GM19023 (cell line): ENCODE data around the gene IRF7.

Experiments
- ATAC-seq: cut with Tn5 transposase; IDR thresholded peaks from one replicate; pipeline ENCODE4 v1.9.1; 2021; ENCODE audit warnings: mild to moderate bottlenecking, moderate library complexity; ENCODE audit not compliant: unreplicated experiment

Gene IRF7

GRCh38 chr11:641806-642370 is 26.1 kb upstream of the IRF7 start:
- no peak for ATAC-seq

GRCh38 chr11:640021-640706 is 24.4 kb upstream of the IRF7 start:
- no peak for ATAC-seq

- no peak for ATAC-seq
These were observed 23.7 kb upstream of the IRF7 start for GRCh38 chr11:639332-639955.

- ATAC-seq = no peak
These were observed 23.0 kb upstream of the IRF7 start for GRCh38 chr11:638631-639331.

GRCh38 chr11:637593-638521 is 22.1 kb upstream of the IRF7 start:
- no peak for ATAC-seq

- no peak for ATAC-seq
These were observed 21.5 kb upstream of the IRF7 start for GRCh38 chr11:637333-637592.

GRCh38 chr11:636511-637332 is 21.0 kb upstream of the IRF7 start, which contains the start of gene DRD4:
Gene DRD4, plus strand, starts transcription at chr11:637269. Its CDS starts 36 bp downstream, at chr11:637305.
- ATAC-seq = no peak

- ATAC-seq = no peak
These were observed 20.3 kb upstream of the IRF7 start for GRCh38 chr11:635945-636510.

GRCh38 chr11:630871-631270 is 15.1 kb upstream of the IRF7 start:
- no peak for ATAC-seq

GRCh38 chr11:629237-629583 is 13.5 kb upstream of the IRF7 start:
- ATAC-seq = no peak

- ATAC-seq = no peak
These were observed 12.3 kb upstream of the IRF7 start for GRCh38 chr11:628056-628455.

GRCh38 chr11:627308-627576 is 11.5 kb upstream of the IRF7 start:
- ATAC-seq = no peak

GRCh38 chr11:626475-627307 is 10.9 kb upstream of the IRF7 start, which contains the start of gene SCT:
Gene SCT, minus strand, starts transcription at chr11:627181. Its CDS starts 38 bp downstream, at chr11:627143.
- ATAC-seq = no peak

GRCh38 chr11:625636-626268 is 10.0 kb upstream of the IRF7 start:
- ATAC-seq = no peak

GRCh38 chr11:624705-625635 is 9.2 kb upstream of the IRF7 start, which contains the start of gene CDHR5:
Gene CDHR5, minus strand, starts transcription at chr11:624955. Its CDS starts 53 bp downstream, at chr11:624902.
- ATAC-seq = no peak

- ATAC-seq = no peak
These were observed 8.4 kb upstream of the IRF7 start for GRCh38 chr11:623999-624704.

GRCh38 chr11:623349-623869 is 7.7 kb upstream of the IRF7 start:
- ATAC-seq = no peak
